ENCODE data around the gene KRTCAP2.

The KRTCAP2 gene

GRCh38 chr1:155133799-155134281 is 39.3 kb downstream of the KRTCAP2 start:
- no peak for DNase-seq (ENCODE audit: low read depth)

GRCh38 chr1:155131856-155132255 is 41.2 kb downstream of the KRTCAP2 start:
- DNase-seq (ENCODE audit: low read depth) = no peak

- DNase-seq (ENCODE audit: low read depth) = no peak
These were observed 41.8 kb downstream of the KRTCAP2 start for GRCh38 chr1:155131285-155131684.

- no peak for DNase-seq (ENCODE audit: low read depth)
These were observed 42.7 kb downstream of the KRTCAP2 start for GRCh38 chr1:155130272-155131006.

- no peak for DNase-seq (ENCODE audit: low read depth)
These were observed 44.2 kb downstream of the KRTCAP2 start for GRCh38 chr1:155128755-155129473.

- DNase-seq (ENCODE audit: low read depth) = no peak
These were observed 44.9 kb downstream of the KRTCAP2 start for GRCh38 chr1:155127967-155128754.

GRCh38 chr1:155127105-155127966 is 45.8 kb downstream of the KRTCAP2 start, which contains the start of gene EFNA1:
EFNA1 (plus strand) TSS chr1:155127876; CDS start chr1:155127978, 102 bp downstream.
- no peak for DNase-seq (ENCODE audit: low read depth)

GRCh38 chr1:155126556-155127104 is 46.5 kb downstream of the KRTCAP2 start:
- no peak for DNase-seq (ENCODE audit: low read depth)

GRCh38 chr1:155125946-155126555 is 47.1 kb downstream of the KRTCAP2 start:
- no peak for DNase-seq (ENCODE audit: low read depth)

GRCh38 chr1:155125511-155125945 is 47.6 kb downstream of the KRTCAP2 start:
- DNase-seq (ENCODE audit: low read depth) = no peak

- DNase-seq (ENCODE audit: low read depth) = no peak
These were observed 48.3 kb downstream of the KRTCAP2 start for GRCh38 chr1:155124503-155125463.

GRCh38 chr1:155123801-155124200 is 49.3 kb downstream of the KRTCAP2 start:
- DNase-seq (ENCODE audit: low read depth) = no peak

GRCh38 chr1:155122308-155122707 is 50.8 kb downstream of the KRTCAP2 start:
- DNase-seq (ENCODE audit: low read depth) = no peak

GRCh38 chr1:155121249-155121648 is 51.9 kb downstream of the KRTCAP2 start:
- no peak for DNase-seq (ENCODE audit: low read depth)

GRCh38 chr1:155120253-155120652 is 52.9 kb downstream of the KRTCAP2 start:
- no peak for DNase-seq (ENCODE audit: low read depth)
